Body of pancreas (tissue), 4 donors: ENCODE results near the gene HNRNPDL. TPM values are rescaled to one million over a fixed set of nuclear protein-coding genes. Genes with fewer than 3 reads are reported as not detected.

Experiments used
- ATAC-seq: fragments of 150-250 bp; one replicate; pipeline ENCODE4 v1.9.1; 2016
- DNase-seq, 4 donors: peaks; one replicate each; pipeline ENCODE4 v3.0.0-alpha.2; 2019
- H3K27ac ChIP-seq, 4 donors: fragments of 200-600 bp; sonication (generic); 1 replicate in 3 of 4; 2 replicates in 1 of 4; pipeline versions ENCODE4 v1.5.1 to v1.6.1; 2016 to 2019; ENCODE audit warnings: mild to moderate bottlenecking in 1 of 4, mixed read lengths in 1 of 4, moderate library complexity in 1 of 4
- H3K27me3 ChIP-seq, 2 donors: fragments of 200-600 bp; sonication (generic); one replicate each; pipeline ENCODE4 v1.6.0; 2016; ENCODE audit warnings: mild to moderate bottlenecking in 1 of 2
- H3K36me3 ChIP-seq, 2 donors: fragments of 200-600 bp; sonication (generic); replicated peaks in 1 of 2; 2 replicates each; pipeline ENCODE4 v1.5.1; 2016; ENCODE audit warnings: low read depth in 2 of 2; ENCODE audit not compliant: insufficient read depth in 1 of 2
- H3K4me1 ChIP-seq: fragments of 200-600 bp; sonication (generic); one replicate; pipeline ENCODE4 v1.6.0; 2016
- H3K4me3 ChIP-seq, 2 donors: fragments of 200-600 bp; sonication (generic); 1 replicate in 1 of 2; 2 replicates in 1 of 2; pipeline ENCODE4 v1.5.1; 2016 to 2019
- H3K9me3 ChIP-seq, 3 donors: fragments of 200-600 bp; sonication (generic); 1 replicate in 2 of 3; 2 replicates in 1 of 3; pipeline ENCODE4 v1.5.1; 2016
- POLR2A ChIP-seq, 3 donors: fragments of 450-650 bp; IDR thresholded peaks; one replicate each; pipeline ENCODE4 v1.6.1; 2016; ENCODE audit warnings: antibody characterized with exemption in 3 of 3, mild to moderate bottlenecking in 2 of 3
- WGBS, 2 donors: methylation state at CpG; one replicate each; pipeline ENCODE4 v1.1.5; 2017; 5-methylcytosine and 5-hydroxymethylcytosine counted together
- intact Hi-C: fragments of 100-400 bp; cut with DNase I; formaldehyde crosslinking; loops from one replicate; pipeline ENCODE4 v1.15.1; 2023
- total RNA-seq, 2 donors: library from RNA; depleted of rRNA; stranded (reverse); fragments of >200 nt; gene quantifications; one replicate each; pipeline ENCODE4 v1.1.0, GENCODE V29; 2016
- TF ChIP-seq, protein P1 (sequence below), 7 experiments: fragments of 450-650 bp in 4 of 7; fragments of 200-600 bp in 3 of 7; sonication (generic) in 3 of 7; IDR thresholded peaks; one replicate each; pipeline ENCODE4 v1.5.1; 2016 to 2019; ENCODE audit warnings: antibody characterized with exemption in 7 of 7

The HNRNPDL gene
- total RNA-seq, 2 donors from 2014 or later = 130 to 131 TPM

DNA sequence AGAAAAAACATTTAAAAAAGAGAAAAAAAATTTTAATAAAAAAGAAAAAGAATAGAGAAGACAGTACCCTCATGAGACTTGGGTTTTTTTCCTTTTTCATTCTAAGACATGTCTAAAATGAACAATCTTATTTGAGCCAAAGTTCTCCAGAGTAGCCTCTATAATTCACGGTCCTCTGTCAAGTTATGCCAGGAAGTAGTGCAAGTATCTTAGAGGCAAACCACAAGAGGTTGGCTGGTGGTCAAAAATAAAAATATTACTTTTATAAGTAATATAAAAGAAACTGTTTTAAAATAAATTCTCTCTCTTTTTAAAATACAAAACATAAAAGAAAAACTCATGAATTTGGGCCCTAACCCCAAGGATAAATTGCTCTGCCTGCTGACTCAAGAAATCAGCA is 26.5 kb downstream of the HNRNPDL start:
- WGBS, 2 donors = 85 to 90% methylated on average over 1 of the region's 1 CpG
- Histone ChIP-seq H3K36me3 (no peaks in the 10 kb centered on the region), H3K9me3 (no peaks in the 10 kb centered on the region), H3K27me3 (no peaks in the 10 kb centered on the region), H3K4me1 (no peaks in the 10 kb centered on the region), H3K27ac (no peak overlapping the region), H3K4me3 (no peak overlapping the region)
- no peak for DNase-seq
- intact Hi-C loops = no loop called here
- TF ChIP-seq POLR2A (IDR thresholded peaks at IDR 0.05) = no peak
- TF ChIP-seq, protein P1, sequence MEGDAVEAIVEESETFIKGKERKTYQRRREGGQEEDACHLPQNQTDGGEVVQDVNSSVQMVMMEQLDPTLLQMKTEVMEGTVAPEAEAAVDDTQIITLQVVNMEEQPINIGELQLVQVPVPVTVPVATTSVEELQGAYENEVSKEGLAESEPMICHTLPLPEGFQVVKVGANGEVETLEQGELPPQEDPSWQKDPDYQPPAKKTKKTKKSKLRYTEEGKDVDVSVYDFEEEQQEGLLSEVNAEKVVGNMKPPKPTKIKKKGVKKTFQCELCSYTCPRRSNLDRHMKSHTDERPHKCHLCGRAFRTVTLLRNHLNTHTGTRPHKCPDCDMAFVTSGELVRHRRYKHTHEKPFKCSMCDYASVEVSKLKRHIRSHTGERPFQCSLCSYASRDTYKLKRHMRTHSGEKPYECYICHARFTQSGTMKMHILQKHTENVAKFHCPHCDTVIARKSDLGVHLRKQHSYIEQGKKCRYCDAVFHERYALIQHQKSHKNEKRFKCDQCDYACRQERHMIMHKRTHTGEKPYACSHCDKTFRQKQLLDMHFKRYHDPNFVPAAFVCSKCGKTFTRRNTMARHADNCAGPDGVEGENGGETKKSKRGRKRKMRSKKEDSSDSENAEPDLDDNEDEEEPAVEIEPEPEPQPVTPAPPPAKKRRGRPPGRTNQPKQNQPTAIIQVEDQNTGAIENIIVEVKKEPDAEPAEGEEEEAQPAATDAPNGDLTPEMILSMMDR (IDR thresholded peaks at IDR 0.05) = no peak
- no peak for ATAC-seq

DNA sequence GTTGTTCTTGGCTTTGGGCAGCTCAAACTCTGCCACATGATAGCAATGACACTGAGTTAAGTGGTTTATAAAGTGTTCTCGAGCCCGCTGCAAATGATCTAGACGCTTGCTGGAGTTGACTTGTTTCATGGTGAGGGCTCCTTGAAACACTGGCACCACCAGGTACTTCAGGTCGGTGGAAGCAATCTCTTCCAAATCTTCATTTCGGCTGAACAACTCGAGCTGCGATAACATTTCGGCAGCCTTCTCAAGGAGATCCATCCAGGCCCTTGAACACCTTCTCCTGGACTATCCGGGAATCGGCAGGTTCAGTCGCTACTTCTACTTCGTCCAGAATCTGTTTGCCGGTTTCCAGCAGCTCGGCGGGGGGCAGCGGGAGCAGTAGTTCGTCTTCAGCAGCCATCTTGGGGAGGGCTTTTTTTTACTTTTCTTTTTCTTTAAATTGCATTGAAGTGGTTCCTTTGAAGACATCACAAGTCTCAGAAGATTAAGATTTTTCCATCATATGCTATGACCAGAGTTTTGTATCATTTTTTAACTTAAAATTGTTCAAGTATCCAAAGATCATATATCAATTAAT is 28.0 kb downstream of the HNRNPDL start:
- no peak overlapping the region for H3K27ac ChIP-seq
- no peak for DNase-seq
- TF ChIP-seq, protein P1 (IDR thresholded peaks at IDR 0.05) = no peak
- TF ChIP-seq POLR2A (IDR thresholded peaks at IDR 0.05) = no peak
- no peaks in the 10 kb centered on the region for H3K36me3 ChIP-seq
- ATAC-seq = no peak
- no peaks in the 10 kb centered on the region for H3K27me3 ChIP-seq
- WGBS, 2 donors = 88 to 90% methylated on average over 15 to 17 of the region's 17 CpGs
- H3K4me1 ChIP-seq = no peaks in the 10 kb centered on the region
- no peaks in the 10 kb centered on the region for H3K9me3 ChIP-seq
- intact Hi-C loops = no loop called here
- H3K4me3 ChIP-seq = no peak overlapping the region

DNA sequence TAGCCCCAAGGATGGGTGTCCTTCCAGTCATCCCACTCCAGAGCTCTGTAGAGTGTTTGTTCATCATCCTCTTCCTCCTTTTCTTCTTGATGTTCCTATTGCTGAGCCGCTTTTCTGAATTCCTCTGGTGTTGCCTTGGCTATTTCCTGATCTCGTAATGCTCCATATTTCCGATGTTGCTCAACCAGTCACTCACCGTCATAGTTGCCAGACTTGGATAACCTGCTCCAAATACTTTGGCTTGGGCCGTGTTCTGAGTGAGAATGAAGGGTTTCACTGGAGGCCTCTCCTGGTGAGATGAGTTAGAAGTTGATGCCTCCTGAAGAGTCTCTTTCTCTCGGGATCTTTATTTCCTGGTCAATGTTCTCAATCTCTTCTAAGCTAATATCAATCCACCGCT is 28.7 kb downstream of the HNRNPDL start:
- Histone ChIP-seq H3K4me1 (no peaks in the 10 kb centered on the region), H3K4me3 (no peak overlapping the region), H3K27me3 (no peaks in the 10 kb centered on the region), H3K27ac (no peak overlapping the region), H3K36me3 (no peaks in the 10 kb centered on the region), H3K9me3 (no peaks in the 10 kb centered on the region)
- DNase-seq = no peak
- 82 to 92% methylated on average over 7 of the region's 7 CpGs for WGBS, 2 donors
- no peak for ATAC-seq
- TF ChIP-seq POLR2A (IDR thresholded peaks at IDR 0.05) = no peak
- TF ChIP-seq, protein P1 (IDR thresholded peaks at IDR 0.05) = no peak
- intact Hi-C loops = no loop called here

DNA sequence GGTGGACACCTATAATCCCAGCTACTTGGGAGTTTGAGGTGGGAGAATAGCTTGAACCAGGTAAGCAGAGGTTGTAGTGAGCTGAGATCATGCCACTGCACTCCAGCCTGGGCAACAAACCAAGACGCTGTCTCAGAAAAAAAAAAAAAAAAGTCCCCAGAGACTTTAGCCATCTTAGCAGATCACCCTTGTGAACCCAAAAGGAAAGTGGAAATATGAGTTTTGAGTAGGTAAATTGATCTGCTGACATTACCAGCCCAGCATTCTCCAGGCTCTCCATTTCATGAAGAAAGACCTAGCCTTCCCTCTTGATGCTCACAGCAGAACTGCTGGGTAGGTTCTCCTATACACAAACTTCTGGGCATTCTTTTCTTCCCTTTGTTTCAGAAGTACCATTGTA is 32.0 kb downstream of the HNRNPDL start:
- no peaks in the 10 kb centered on the region for H3K4me1 ChIP-seq
- H3K27ac ChIP-seq = no peak overlapping the region
- H3K27me3 ChIP-seq = no peaks in the 10 kb centered on the region
- H3K4me3 ChIP-seq = no peak overlapping the region
- no peaks in the 10 kb centered on the region for H3K36me3 ChIP-seq
- 78 to 89% methylated on average over 1 of the region's 1 CpG for WGBS, 2 donors
- intact Hi-C loops = no loop called here
- no peak for TF ChIP-seq POLR2A (IDR thresholded peaks at IDR 0.05)
- TF ChIP-seq, protein P1 (IDR thresholded peaks at IDR 0.05) = no peak
- DNase-seq (no peak), ATAC-seq (no peak)
- H3K9me3 ChIP-seq = no peaks in the 10 kb centered on the region

DNA sequence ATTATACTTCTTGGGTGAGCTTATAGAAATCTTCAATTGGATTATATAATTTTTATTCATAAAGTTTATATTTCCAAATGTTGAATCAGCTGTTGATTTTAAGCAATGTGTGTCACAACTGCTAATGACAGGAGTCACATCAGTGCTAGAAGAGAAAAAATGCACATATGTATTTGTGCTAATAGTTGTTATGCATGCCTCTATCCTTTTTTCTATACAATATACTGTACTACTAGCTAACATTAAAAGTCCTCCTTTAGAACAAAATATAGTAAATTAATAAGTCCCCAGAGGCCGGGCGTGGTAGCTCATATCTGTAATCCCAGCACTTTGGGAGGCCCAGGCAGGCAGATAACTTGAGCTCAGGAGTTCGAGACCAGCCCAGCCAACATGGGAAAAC is 32.7 kb downstream of the HNRNPDL start:
- no peaks in the 10 kb centered on the region for H3K27me3 ChIP-seq
- H3K4me1 ChIP-seq = no peaks in the 10 kb centered on the region
- H3K9me3 ChIP-seq = no peaks in the 10 kb centered on the region
- no peaks in the 10 kb centered on the region for H3K36me3 ChIP-seq
- intact Hi-C loops = no loop called here
- WGBS, 2 donors = 88 to 92% methylated on average over 3 of the region's 3 CpGs
- H3K4me3 ChIP-seq = no peak overlapping the region
- ATAC-seq (no peak), DNase-seq (no peak)
- no peak overlapping the region for H3K27ac ChIP-seq
- no peak for TF ChIP-seq POLR2A (IDR thresholded peaks at IDR 0.05)
- TF ChIP-seq, protein P1 (IDR thresholded peaks at IDR 0.05) = no peak
